CD4-positive, alpha-beta T cell (primary cell): Measurements from ENCODE around the gene CD34. TPM values are rescaled to one million over a fixed set of nuclear protein-coding genes. Genes with fewer than 3 reads are reported as not detected.

Experiments
- ATAC-seq: fragments of 200-7000 bp; cut with Tn5 transposase; one replicate; pipeline ENCODE4 v1.10.0; 2022; ENCODE audit warnings: mild to moderate bottlenecking; ENCODE audit not compliant: poor library complexity
- CTCF ChIA-PET: fragments of 350-600 bp; sonication (Branson Sonifier 250); formaldehyde crosslinking; loops from one replicate; lab custom pipeline; 2021; ENCODE audit warnings: antibody characterized with exemption, inconsistent platforms; lab: Charles Lee
- POLR2A ChIA-PET: fragments of 350-600 bp; sonication (Branson Sonifier 250); formaldehyde crosslinking; loops from one replicate; lab custom pipeline; 2021; ENCODE audit warnings: antibody characterized with exemption, inconsistent platforms; lab: Charles Lee
- DNase-seq, 14 experiments: peaks; one replicate each; pipeline ENCODE4 v3.0.0-alpha.2; 2013 to 2020; ENCODE audit warnings: mixed read lengths in 2 of 14
- H3K27ac ChIP-seq, 2 donors: one replicate each; pipeline versions ENCODE4 v1.5.1 to v1.7.0; 2013; ENCODE audit warnings: low read length in 2 of 2, low read depth in 1 of 2, mild to moderate bottlenecking in 1 of 2
- H3K27me3 ChIP-seq, 2 experiments: 1 replicate in 1 of 2; 2 replicates in 1 of 2; pipeline versions ENCODE4 v1.6.1 to v1.7.0; 2013; ENCODE audit warnings: low read length in 2 of 2, control low read depth in 1 of 2, mild to moderate bottlenecking in 1 of 2, moderate library complexity in 1 of 2; ENCODE audit not compliant: insufficient read depth in 2 of 2, control insufficient read depth in 1 of 2
- H3K36me3 ChIP-seq: one replicate; pipeline ENCODE4 v1.6.1; 2013; ENCODE audit warnings: low read length, control low read depth; ENCODE audit not compliant: insufficient read depth
- H3K4me1 ChIP-seq: one replicate; pipeline ENCODE4 v1.6.1; 2013; ENCODE audit warnings: low read length, control low read depth; ENCODE audit not compliant: insufficient read depth
- H3K4me3 ChIP-seq: one replicate; pipeline ENCODE4 v1.5.1; 2013; ENCODE audit warnings: mild to moderate bottlenecking, low read length, moderate library complexity
- H3K9me3 ChIP-seq, 2 experiments: 1 replicate in 1 of 2; 2 replicates in 1 of 2; pipeline versions ENCODE4 v1.6.1 to v1.7.0; 2013; ENCODE audit warnings: low read length in 2 of 2, mild to moderate bottlenecking in 2 of 2, control low read depth in 1 of 2, moderate library complexity in 1 of 2; ENCODE audit not compliant: control insufficient read depth in 1 of 2, insufficient read depth in 1 of 2
- H3K27ac Mint-ChIP-seq: one replicate; pipeline ENCODE4 v1.8.0; 2020; ENCODE audit warnings: mixed read lengths
- H3K27me3 Mint-ChIP-seq: one replicate; pipeline ENCODE4 v1.8.0; 2021; ENCODE audit warnings: mixed read lengths
- H3K36me3 Mint-ChIP-seq: one replicate; pipeline ENCODE4 v1.8.0; 2021; ENCODE audit warnings: low read depth, mixed read lengths
- H3K4me1 Mint-ChIP-seq: one replicate; pipeline ENCODE4 v1.8.0; 2021; ENCODE audit warnings: low read depth, mixed read lengths
- H3K4me3 Mint-ChIP-seq: one replicate; pipeline ENCODE4 v1.8.0; 2020; ENCODE audit warnings: mild to moderate bottlenecking, mixed read lengths
- H3K9me3 Mint-ChIP-seq: one replicate; pipeline ENCODE4 v1.8.0; 2020; ENCODE audit warnings: mixed read lengths
- CTCF ChIP-seq: fragments of 200-600 bp; IDR thresholded peaks from one replicate; pipeline ENCODE4 v1.8.0; 2022; ENCODE audit warnings: antibody characterized with exemption, mild to moderate bottlenecking
- intact Hi-C, 2 experiments: fragments of 100-400 bp; cut with DNase I in 1 of 2; cut with micrococcal nuclease in 1 of 2; formaldehyde crosslinking; loops; one replicate each; pipeline versions ENCODE4 v1.15.1 to v1.9.0; 2023 to 2025; cut with DNase I, micrococcal nuclease
- total RNA-seq, 174 experiments: library from RNA in 2 of 174; stranded (reverse) in 2 of 174; gene quantifications; one replicate each; pipeline ENCODE4 v1.2.3 and lab custom pipeline; 2021 to 2026

The CD34 gene
- total RNA-seq, 2 experiments from 2014 or later = not detected

DNA sequence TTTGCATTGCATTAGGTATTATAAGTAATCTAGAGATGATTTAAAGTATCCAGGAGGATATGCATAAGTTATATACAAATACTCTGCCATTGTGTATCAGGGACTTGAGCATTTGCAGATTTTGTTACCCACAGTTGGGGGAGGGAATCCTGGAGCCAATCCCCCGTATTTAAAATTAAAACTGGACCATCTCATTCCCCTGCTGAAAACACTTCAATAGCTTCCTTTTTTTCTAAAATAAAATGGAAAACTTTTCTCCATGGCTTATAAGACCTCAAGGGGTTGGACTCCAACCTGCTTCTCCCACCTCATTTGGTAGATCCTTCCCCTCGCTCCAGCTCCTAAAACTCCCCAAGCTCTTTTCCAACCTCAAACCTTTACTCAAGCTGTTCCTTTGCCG, 10.4 kb upstream of the CD34 start:
- H3K27me3 ChIP-seq = peaks cover 6 to 17% of the 10 kb centered on the region in 2 experiments
- H3K27me3 Mint-ChIP-seq = peaks cover 36% of the 10 kb centered on the region
- no peak for ATAC-seq
- intact Hi-C loops = no loop called here
- H3K27ac ChIP-seq = no peak overlapping the region
- H3K4me1 ChIP-seq = no peaks in the 10 kb centered on the region
- CTCF ChIA-PET = interaction anchor here (1.6 kb wide), 1 partner anchor 14 kb away, joined by 3 read pairs; no protein-coding TSS in a partner anchor
- H3K36me3 ChIP-seq = no peaks in the 10 kb centered on the region
- H3K9me3 Mint-ChIP-seq = no peaks in the 10 kb centered on the region
- no peak for DNase-seq
- no peak overlapping the region for H3K4me3 ChIP-seq
- H3K36me3 Mint-ChIP-seq = no peaks in the 10 kb centered on the region
- H3K4me1 Mint-ChIP-seq = no peaks in the 10 kb centered on the region
- H3K27ac Mint-ChIP-seq = no peak overlapping the region
- H3K9me3 ChIP-seq = no peaks in the 10 kb centered on the region
- POLR2A ChIA-PET = no interaction called here
- no peak overlapping the region for H3K4me3 Mint-ChIP-seq
- no peak for TF ChIP-seq CTCF

GRCh38 chr1:207920444-207921021, 9.6 kb upstream of the CD34 start:
- Mint-ChIP-seq H3K27me3 (peaks cover 36% of the 10 kb centered on the region), H3K27ac (no peak overlapping the region), H3K4me3 (no peak overlapping the region), H3K4me1 (no peaks in the 10 kb centered on the region), H3K9me3 (no peaks in the 10 kb centered on the region), H3K36me3 (no peaks in the 10 kb centered on the region)
- H3K27me3 ChIP-seq = peaks cover 6 to 17% of the 10 kb centered on the region in 2 experiments
- DNase-seq (no peak), ATAC-seq (no peak)
- H3K4me3 ChIP-seq = no peak overlapping the region
- intact Hi-C loops = no loop called here
- H3K4me1 ChIP-seq = no peaks in the 10 kb centered on the region
- POLR2A ChIA-PET = no interaction called here
- no peak overlapping the region for H3K27ac ChIP-seq
- H3K9me3 ChIP-seq = no peaks in the 10 kb centered on the region
- no peak for TF ChIP-seq CTCF
- no peaks in the 10 kb centered on the region for H3K36me3 ChIP-seq
- CTCF ChIA-PET = no interaction called here

DNA sequence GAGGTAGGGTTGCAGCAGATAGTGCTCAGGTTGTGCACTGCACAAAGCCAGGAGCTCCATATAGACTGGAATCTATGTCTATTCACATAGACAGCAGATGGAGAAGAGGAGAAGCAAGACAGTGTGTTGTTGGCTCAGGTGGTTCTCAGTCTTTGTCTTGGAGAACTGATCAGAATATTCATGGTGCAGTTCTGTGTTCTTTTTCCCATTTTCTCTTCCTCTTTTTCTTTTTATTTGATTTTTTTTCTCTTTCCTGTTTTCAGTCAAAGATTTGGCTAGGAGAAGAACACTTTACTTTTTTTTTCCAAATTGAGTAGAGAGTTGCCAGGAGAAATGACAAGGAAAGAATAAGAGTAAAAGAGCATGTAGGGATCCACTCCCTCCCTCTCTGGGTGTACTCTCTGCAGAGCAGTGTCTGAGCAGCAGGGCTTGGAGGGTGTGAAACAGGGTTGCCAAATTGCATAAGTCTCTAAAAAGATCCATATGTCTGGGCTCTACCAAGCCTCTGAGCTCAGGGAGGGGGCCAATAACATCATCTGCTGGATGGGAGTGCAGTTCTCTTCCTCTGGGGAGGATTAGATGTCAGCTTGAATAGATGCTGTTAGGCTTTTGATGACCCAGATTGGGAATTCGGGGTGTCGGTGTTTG, 8.7 kb upstream of the CD34 start:
- Mint-ChIP-seq H3K27ac (no peak overlapping the region), H3K4me1 (no peaks in the 10 kb centered on the region), H3K9me3 (no peaks in the 10 kb centered on the region), H3K27me3 (peaks cover 37% of the 10 kb centered on the region), H3K36me3 (no peaks in the 10 kb centered on the region), H3K4me3 (no peak overlapping the region)
- intact Hi-C loops = no loop called here
- Histone ChIP-seq H3K9me3 (no peaks in the 10 kb centered on the region), H3K4me3 (no peak overlapping the region), H3K27ac (no peak overlapping the region), H3K4me1 (no peaks in the 10 kb centered on the region), H3K27me3 (peaks cover 6 to 12% of the 10 kb centered on the region in 2 experiments), H3K36me3 (no peaks in the 10 kb centered on the region)
- POLR2A ChIA-PET = no interaction called here
- TF ChIP-seq CTCF = no peak
- CTCF ChIA-PET = no interaction called here
- ATAC-seq (no peak), DNase-seq (no peak)
